GM12872 (cell line): ENCODE measurements around the gene AFAP1.

Experiments used
- CTCF ChIP-seq: IDR thresholded peaks from 3 replicates; pipeline ENCODE4 v1.5.1; 2011; ENCODE audit warnings: low read depth, mild to moderate bottlenecking, low read length, moderate library complexity; ENCODE audit not compliant: insufficient read depth

AFAP1 gene

GRCh38 chr4:7873881-7874280, 65.8 kb downstream of the AFAP1 start:
- TF ChIP-seq CTCF, result no peak

GRCh38 chr4:7872264-7872771, 67.3 kb downstream of the AFAP1 start:
- no peak for TF ChIP-seq CTCF

- TF ChIP-seq CTCF, result no peak
Measured at GRCh38 chr4:7871356-7871755, 68.3 kb downstream of the AFAP1 start.

GRCh38 chr4:7868892-7869471, 70.7 kb downstream of the AFAP1 start:
- no peak for TF ChIP-seq CTCF

GRCh38 chr4:7868436-7868775, 71.3 kb downstream of the AFAP1 start:
- no peak for TF ChIP-seq CTCF

GRCh38 chr4:7867701-7868435, 71.8 kb downstream of the AFAP1 start:
- TF ChIP-seq CTCF, result no peak

GRCh38 chr4:7867191-7867590, 72.5 kb downstream of the AFAP1 start:
- TF ChIP-seq CTCF, result no peak
